Measurements from ENCODE around the gene CXorf49. TPM values are rescaled to one million over a fixed set of nuclear protein-coding genes. Genes with fewer than 3 reads are reported as not detected.

CXorf49 gene
- polyA plus RNA-seq, 1 experiment: not detected

GRCh38 chrX:71667328-71668247 lies 50.5 kb downstream of the CXorf49 start, which contains the start of gene LOC101059915:
LOC101059915 (plus strand) TSS chrX:71667546.
- POLR2A ChIA-PET: no interaction called here
- Histone ChIP-seq H3K27me3 (ENCODE audit: control insufficient read depth, insufficient read depth, low read length) (no peaks in the 10 kb centered on the region), H3K27ac (ENCODE audit: low read depth, low read length) (no peak within 1 kb of the TSS), H3K4me3 (ENCODE audit: low read depth, low read length) (no peak within 1 kb of the TSS), H3K9me3 (ENCODE audit: control insufficient read depth, insufficient read depth, low read length) (no peaks in the 10 kb centered on the region; the same call in 1 of the 2 replicates)
- CTCF ChIA-PET: no interaction called here
- TF ChIP-seq, protein P1, sequence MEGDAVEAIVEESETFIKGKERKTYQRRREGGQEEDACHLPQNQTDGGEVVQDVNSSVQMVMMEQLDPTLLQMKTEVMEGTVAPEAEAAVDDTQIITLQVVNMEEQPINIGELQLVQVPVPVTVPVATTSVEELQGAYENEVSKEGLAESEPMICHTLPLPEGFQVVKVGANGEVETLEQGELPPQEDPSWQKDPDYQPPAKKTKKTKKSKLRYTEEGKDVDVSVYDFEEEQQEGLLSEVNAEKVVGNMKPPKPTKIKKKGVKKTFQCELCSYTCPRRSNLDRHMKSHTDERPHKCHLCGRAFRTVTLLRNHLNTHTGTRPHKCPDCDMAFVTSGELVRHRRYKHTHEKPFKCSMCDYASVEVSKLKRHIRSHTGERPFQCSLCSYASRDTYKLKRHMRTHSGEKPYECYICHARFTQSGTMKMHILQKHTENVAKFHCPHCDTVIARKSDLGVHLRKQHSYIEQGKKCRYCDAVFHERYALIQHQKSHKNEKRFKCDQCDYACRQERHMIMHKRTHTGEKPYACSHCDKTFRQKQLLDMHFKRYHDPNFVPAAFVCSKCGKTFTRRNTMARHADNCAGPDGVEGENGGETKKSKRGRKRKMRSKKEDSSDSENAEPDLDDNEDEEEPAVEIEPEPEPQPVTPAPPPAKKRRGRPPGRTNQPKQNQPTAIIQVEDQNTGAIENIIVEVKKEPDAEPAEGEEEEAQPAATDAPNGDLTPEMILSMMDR (IDR thresholded peaks at IDR 0.05; ENCODE audit: low read depth, low read length): no peak
- no peak for DNase-seq (ENCODE audit: low read depth, low spot score)

DNA sequence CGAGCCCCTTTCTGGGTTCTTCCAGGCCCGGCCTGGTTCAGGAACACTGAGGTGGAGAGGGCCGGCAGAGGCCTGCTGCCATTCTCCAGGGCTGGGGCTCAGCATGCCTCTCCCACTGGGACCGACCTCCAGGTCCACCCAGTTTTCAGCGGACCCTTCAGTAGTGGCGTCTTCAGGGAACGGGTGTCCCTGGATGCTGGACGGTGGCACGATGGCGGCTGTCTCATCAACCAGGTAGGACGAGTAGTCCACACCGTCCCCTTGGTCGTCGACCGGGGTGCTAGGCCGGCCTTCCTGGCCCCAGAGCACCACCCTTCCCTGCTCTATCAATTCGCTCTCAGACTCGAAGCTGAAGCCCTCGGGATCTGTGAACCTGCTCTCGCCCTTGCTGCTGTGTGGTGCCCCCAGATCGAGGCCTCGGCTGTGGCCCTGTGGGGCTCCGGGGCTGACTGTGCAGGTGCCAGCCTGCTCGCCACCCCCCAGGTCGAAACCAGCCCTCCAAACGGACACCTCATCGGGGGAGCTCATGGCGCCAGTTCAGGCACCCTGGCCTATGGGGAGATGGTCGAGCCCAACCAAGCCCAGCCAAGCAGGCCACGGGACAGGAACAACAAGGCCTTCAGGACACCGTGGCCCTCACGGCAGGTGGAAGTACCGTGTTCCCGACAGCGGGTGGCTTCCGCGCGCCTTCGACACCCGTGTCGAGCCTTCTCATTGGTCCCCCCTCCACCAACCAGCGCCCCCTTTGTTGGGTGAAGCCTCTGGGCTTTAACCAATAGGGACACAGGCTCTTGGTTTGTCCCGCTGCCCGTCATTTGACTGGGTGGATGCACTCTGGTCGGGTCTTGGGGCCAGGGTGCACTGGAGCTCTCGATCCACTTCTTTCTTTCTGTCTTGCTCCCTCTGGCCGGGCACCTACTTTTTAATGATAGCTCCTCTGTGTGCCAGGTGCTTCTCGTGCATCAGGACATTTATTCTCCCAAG lies 51.6 kb downstream of the CXorf49 start:
- DNase-seq (ENCODE audit: low read depth, low spot score): no peak
- Histone ChIP-seq H3K4me3 (ENCODE audit: low read depth, low read length) (no peak overlapping the region), H3K27me3 (ENCODE audit: control insufficient read depth, insufficient read depth, low read length) (no peaks in the 10 kb centered on the region), H3K9me3 (ENCODE audit: control insufficient read depth, insufficient read depth, low read length) (no peaks in the 10 kb centered on the region; the same call in 1 of the 2 replicates), H3K27ac (ENCODE audit: low read depth, low read length) (no peak overlapping the region)
- CTCF ChIA-PET: no interaction called here
- POLR2A ChIA-PET: no interaction called here
- TF ChIP-seq, protein P1 (IDR thresholded peaks at IDR 0.05; ENCODE audit: low read depth, low read length): no peak

DNA sequence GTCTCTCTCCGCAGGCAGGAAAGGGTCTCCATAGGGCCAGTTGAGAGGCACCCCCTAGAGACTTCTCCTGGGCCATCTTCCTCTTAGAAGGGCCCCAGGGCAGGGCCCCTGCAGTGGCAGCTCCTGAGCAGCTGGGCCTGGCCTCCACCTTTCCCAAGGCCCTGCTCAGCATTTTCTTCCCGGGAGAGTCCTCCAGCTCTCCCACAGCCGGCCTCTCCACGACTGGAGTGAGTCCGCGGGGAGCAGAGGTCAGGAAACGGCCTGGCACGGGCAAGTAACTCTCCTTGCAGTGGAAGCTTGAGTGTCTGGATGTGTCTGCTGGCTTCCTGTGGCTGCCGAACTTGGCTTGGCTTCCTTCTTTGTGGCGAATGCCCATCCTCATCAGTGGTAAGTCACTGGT lies 52.3 kb downstream of the CXorf49 start:
- TF ChIP-seq, protein P1 (IDR thresholded peaks at IDR 0.05; ENCODE audit: low read depth, low read length): no peak
- no peaks in the 10 kb centered on the region for H3K27me3 ChIP-seq (ENCODE audit: control insufficient read depth, insufficient read depth, low read length)
- no peak overlapping the region for H3K27ac ChIP-seq (ENCODE audit: low read depth, low read length)
- no peaks in the 10 kb centered on the region; the same call in 1 of the 2 replicates for H3K9me3 ChIP-seq (ENCODE audit: control insufficient read depth, insufficient read depth, low read length)
- POLR2A ChIA-PET: no interaction called here
- no peak for DNase-seq (ENCODE audit: low read depth, low spot score)
- CTCF ChIA-PET: no interaction called here
- no peak overlapping the region for H3K4me3 ChIP-seq (ENCODE audit: low read depth, low read length)

GRCh38 chrX:71664889-71665491 lies 53.1 kb downstream of the CXorf49 start:
- Histone ChIP-seq H3K9me3 (ENCODE audit: control insufficient read depth, insufficient read depth, low read length) (no peaks in the 10 kb centered on the region; the same call in 1 of the 2 replicates), H3K27ac (ENCODE audit: low read depth, low read length) (no peak overlapping the region), H3K4me3 (ENCODE audit: low read depth, low read length) (no peak overlapping the region), H3K27me3 (ENCODE audit: control insufficient read depth, insufficient read depth, low read length) (no peaks in the 10 kb centered on the region)
- ChIA-PET CTCF (no interaction called here), POLR2A (no interaction called here)
- TF ChIP-seq, protein P1 (IDR thresholded peaks at IDR 0.05; ENCODE audit: low read depth, low read length): no peak
- DNase-seq (ENCODE audit: low read depth, low spot score): no peak

Small RNA genes lying within 50 kb of the gene (small RNA-seq; reads per million reads assigned to genes)
- gene BX276092.4 (ENCODE audit: insufficient read length, low read depth) (not detected), gene BX276092.6 (ENCODE audit: insufficient read length, low read depth) (not detected), gene BX276092.8 (ENCODE audit: insufficient read length, low read depth) (not detected)

Other genes with a start within 250 kb of the CXorf49 start
- gene OGT, start 185.2 kb downstream of the CXorf49 start, polyA plus RNA-seq (2011; rRNA removed): 218 and 252 TPM in 2 replicates
- 1.2 and 1.5 TPM in 2 replicates for gene GCNA, start 139.8 kb downstream of the CXorf49 start, polyA plus RNA-seq (2011; rRNA removed)
- gene CXCR3, start 99.8 kb downstream of the CXorf49 start, polyA plus RNA-seq (2011; rRNA removed): not detected in 2 replicates
- not detected in 2 replicates for gene CXorf49B, start 45.1 kb upstream of the CXorf49 start, polyA plus RNA-seq (2011; rRNA removed)
- gene NHSL2, start 192.6 kb upstream of the CXorf49 start, polyA plus RNA-seq (2011; rRNA removed): 3.0 and 3.1 TPM in 2 replicates